Measurements from ENCODE around the gene TNK1. TPM values are rescaled to one million over a fixed set of nuclear protein-coding genes. Genes with fewer than 3 reads are reported as not detected.

The TNK1 gene
- total RNA-seq, 8 experiments from 2014 or later: 1.3 to 8.6 (median 2.4) TPM

DNA sequence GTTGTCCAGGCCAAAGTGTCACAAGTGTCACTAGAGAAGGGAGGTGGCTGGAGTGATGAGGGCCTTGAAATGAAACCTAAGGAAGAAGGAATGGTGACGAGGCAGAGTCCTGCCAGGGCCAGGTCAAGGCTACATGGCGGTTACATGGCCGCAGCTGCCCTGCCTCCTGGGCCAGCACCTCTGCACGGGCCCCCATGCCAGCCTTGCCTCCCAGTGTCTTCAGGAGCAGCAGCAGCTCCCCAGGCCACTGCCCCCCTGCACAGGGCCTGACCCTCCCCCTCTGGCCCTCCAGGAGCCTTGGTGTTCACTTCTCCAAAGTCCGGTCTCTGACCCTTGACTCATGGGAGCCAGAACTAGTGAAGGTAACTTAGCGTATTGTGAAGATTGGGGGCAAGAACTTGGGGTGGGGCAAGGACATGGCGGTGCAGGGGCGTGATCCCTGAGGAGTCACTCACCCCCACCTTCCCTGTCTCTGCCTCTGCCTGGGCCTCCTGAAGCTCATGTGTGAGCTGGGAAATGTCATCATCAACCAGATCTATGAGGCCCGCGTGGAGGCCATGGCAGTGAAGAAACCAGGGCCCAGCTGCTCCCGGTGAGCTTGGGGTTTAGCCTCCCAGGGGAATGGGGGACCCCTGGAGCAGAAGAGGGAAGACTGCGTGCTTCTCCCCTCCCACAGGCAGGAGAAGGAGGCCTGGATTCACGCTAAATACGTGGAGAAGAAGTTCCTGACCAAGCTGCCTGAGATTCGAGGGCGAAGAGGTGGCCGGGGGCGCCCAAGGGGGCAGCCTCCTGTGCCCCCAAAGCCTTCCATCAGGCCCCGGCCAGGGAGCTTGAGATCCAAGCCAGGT, 33.0 kb upstream of the TNK1 start:
- in situ Hi-C loops (cut with MboI; ENCODE audit: low pct_unique_long_range_greater_than_20kb in 2 of 9, low sequenced_read_pairs in 9 of 9, unreplicated experiment in 9 of 9): no loop called here
- H3K27ac ChIP-seq: no peak overlapping the region
- no peak for ATAC-seq (replicated peaks in 6 of 8)

DNA sequence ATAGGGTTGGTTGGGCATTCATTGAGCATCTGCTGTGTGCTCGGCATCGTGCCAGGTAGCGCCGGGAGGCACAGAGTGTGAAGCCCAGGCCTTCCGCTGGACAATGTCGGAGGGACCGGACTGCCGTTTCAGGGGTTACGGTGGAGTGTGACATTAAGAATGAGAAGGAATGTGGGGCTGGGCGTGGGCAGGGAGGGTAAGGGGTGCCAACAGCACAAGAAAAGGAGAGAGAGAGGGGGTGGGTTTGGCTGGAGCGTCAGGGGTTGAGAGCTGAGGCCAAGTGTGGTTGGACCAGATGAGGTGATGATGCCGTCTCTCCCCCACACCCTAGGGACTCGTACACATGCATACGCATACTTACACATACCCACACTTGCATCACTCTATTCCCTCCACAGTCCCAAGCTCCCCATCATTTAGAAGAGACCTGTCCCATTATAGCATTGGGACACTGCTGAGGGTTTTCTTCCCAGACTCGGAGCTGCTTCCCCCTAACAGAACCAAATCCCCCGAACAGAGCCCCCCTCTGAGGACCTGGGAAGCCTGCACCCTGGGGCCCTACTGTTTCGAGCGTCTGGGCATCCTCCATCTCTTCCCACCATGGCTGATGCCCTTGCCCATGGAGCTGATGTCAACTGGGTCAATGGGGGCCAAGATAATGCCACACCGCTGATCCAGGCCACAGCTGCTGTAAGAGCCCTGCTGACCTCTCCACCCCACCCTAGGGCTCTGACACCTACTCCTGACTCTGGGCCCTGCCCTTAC, 32.2 kb upstream of the TNK1 start:
- Histone ChIP-seq H3K27ac (no peak overlapping the region), H3K4me3 (no peak overlapping the region), H3K4me1 (replicated peaks in 1 of 2) (peaks cover 21 to 28% of the 10 kb centered on the region in 2 donors)
- in situ Hi-C loops (cut with MboI; ENCODE audit: low pct_unique_long_range_greater_than_20kb in 2 of 9, low sequenced_read_pairs in 9 of 9, unreplicated experiment in 9 of 9): no loop called here
- ATAC-seq (replicated peaks in 6 of 8): no peak
- WGBS, 10 experiments: 88 to 100% (median 93%) methylated on average over 1 to 5 of the region's 19 CpGs; no CpG with 5 or more reads in 7 of the 10 experiments

More for the DNA sequence above, 33.0 kb upstream of the TNK1 start:
- H3K4me1 ChIP-seq (replicated peaks in 1 of 2): peaks cover 17 to 20% of the 10 kb centered on the region in 2 donors
- 80% methylated on average over 2 of the region's 19 CpGs; no CpG with 5 or more reads in 9 of the 10 experiments for WGBS, 10 experiments
- H3K4me3 ChIP-seq: no peak overlapping the region

GRCh38 chr17:7351665-7352502, 29.0 kb upstream of the TNK1 start, which contains the start of gene KCTD11:
Gene KCTD11 (plus strand): TSS chr17:7352162.
- in situ Hi-C loops (cut with MboI; ENCODE audit: low pct_unique_long_range_greater_than_20kb in 2 of 9, low sequenced_read_pairs in 9 of 9, unreplicated experiment in 9 of 9): no loop called here
- peak within 1 kb of the TSS; percentile 59 to 78 (median 74) for H3K4me3 ChIP-seq
- H3K27ac ChIP-seq: peak within 1 kb of the TSS; percentile 89 to 94
- peaks cover 36 to 52% of the 10 kb centered on the region in 2 donors for H3K4me1 ChIP-seq (replicated peaks in 1 of 2)
- 2 to 3% methylated on average over 5 to 18 of the region's 91 CpGs; no CpG with 5 or more reads in 8 of the 10 experiments for WGBS, 10 experiments
- peak; percentile 45 to 66 (median 59) for ATAC-seq (replicated peaks in 6 of 8)

- peak overlapping the region; percentile 89 to 94 for H3K27ac ChIP-seq
- ATAC-seq (replicated peaks in 6 of 8): no peak
- peaks cover 36 to 52% of the 10 kb centered on the region in 2 donors for H3K4me1 ChIP-seq (replicated peaks in 1 of 2)
- WGBS, 10 experiments: 0 to 61% (median 13%) methylated on average over 1 to 10 of the region's 10 CpGs; no CpG with 5 or more reads in 4 of the 10 experiments
- H3K4me3 ChIP-seq: peak overlapping the region; percentile 59 to 78 (median 74)
- in situ Hi-C loops (cut with MboI; ENCODE audit: low pct_unique_long_range_greater_than_20kb in 2 of 9, low sequenced_read_pairs in 9 of 9, unreplicated experiment in 9 of 9): no loop called here
Observed at GRCh38 chr17:7352503-7352889, 28.4 kb upstream of the TNK1 start.

DNA sequence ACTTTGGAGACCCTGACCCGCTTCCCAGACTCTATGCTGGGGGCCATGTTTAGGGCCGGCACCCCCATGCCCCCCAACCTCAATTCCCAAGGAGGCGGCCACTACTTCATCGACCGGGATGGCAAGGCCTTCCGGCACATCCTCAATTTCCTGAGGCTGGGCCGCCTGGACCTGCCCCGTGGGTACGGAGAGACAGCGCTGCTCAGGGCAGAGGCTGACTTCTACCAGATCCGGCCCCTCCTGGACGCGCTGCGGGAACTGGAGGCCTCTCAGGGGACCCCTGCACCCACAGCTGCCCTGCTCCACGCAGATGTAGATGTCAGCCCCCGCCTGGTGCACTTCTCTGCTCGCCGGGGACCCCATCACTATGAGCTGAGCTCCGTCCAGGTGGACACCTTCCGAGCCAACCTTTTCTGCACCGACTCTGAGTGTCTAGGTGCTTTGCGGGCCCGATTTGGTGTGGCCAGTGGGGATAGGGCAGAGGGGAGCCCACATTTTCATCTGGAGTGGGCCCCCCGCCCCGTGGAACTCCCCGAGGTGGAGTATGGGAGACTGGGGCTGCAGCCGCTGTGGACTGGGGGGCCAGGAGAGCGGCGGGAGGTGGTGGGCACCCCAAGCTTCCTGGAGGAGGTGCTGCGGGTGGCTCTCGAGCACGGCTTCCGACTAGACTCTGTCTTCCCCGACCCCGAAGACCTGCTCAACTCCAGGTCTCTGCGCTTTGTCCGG, 27.8 kb upstream of the TNK1 start:
- in situ Hi-C loops (cut with MboI; ENCODE audit: low pct_unique_long_range_greater_than_20kb in 2 of 9, low sequenced_read_pairs in 9 of 9, unreplicated experiment in 9 of 9): no loop called here
- Histone ChIP-seq H3K4me1 (replicated peaks in 1 of 2) (peaks cover 36 to 52% of the 10 kb centered on the region in 2 donors), H3K4me3 (peak overlapping the region in 2 of 5 donors; percentile 74 to 78), H3K27ac (no peak overlapping the region)
- WGBS, 10 experiments: 40 to 100% (median 90%) methylated on average over 1 to 12 of the region's 37 CpGs; no CpG with 5 or more reads in 4 of the 10 experiments
- no peak for ATAC-seq (replicated peaks in 6 of 8)

DNA sequence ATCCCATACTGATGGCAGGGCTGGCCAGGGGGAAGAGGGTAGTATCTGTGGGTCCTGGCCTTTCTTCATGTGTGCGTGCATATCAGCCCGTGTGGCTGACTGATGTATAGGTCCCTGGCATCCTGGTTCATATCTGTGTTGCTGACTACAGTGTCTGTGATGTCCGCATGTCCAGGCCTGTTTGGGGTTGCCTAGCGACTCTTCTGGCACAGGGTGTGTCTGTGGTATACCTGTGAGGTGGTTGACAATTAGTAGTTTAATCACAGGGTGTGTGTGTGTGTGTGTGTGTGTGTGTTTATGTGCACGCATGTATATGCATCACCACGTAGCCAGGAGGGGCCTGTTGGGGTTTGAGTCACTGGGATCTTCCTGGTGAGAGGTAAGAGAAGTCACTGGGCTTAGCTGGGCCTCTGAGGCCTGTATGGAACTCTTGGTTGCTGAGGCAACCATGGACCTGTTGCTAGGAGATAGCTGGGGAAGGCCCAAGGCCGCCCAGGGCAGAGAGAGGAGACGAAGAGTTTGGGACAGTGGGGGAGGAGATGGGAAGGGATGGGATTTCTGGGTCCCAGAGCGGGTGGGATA, 26.5 kb upstream of the TNK1 start:
- in situ Hi-C loops (cut with MboI; ENCODE audit: low pct_unique_long_range_greater_than_20kb in 2 of 9, low sequenced_read_pairs in 9 of 9, unreplicated experiment in 9 of 9): no loop called here
- 20 to 100% (median 67%) methylated on average over 1 to 6 of the region's 9 CpGs; no CpG with 5 or more reads in 3 of the 10 experiments for WGBS, 10 experiments
- ATAC-seq (replicated peaks in 6 of 8): peak in 5 of 8 experiments; percentile 8 to 33 (median 13)
- no peak overlapping the region for H3K27ac ChIP-seq
- H3K4me1 ChIP-seq (replicated peaks in 1 of 2): peaks cover 31 to 46% of the 10 kb centered on the region in 2 donors
- peak overlapping the region in 2 of 5 donors; percentile 4 to 13 for H3K4me3 ChIP-seq

- no peak within 1 kb of the TSS for H3K27ac ChIP-seq
- peaks cover 25 to 40% of the 10 kb centered on the region in 2 donors for H3K4me1 ChIP-seq (replicated peaks in 1 of 2)
- WGBS, 10 experiments: 0 to 78% (median 10%) methylated on average over 1 to 7 of the region's 10 CpGs; no CpG with 5 or more reads in 6 of the 10 experiments
- ATAC-seq (replicated peaks in 6 of 8): peak in 1 of 8 experiments; percentile 1
- in situ Hi-C loops (cut with MboI; ENCODE audit: low pct_unique_long_range_greater_than_20kb in 2 of 9, low sequenced_read_pairs in 9 of 9, unreplicated experiment in 9 of 9): no loop called here
- H3K4me3 ChIP-seq: peak within 1 kb of the TSS in 2 of 5 donors; percentile 4 to 13
Observed at GRCh38 chr17:7355053-7355452, 25.8 kb upstream of the TNK1 start, which contains the start of gene TMEM95. Gene TMEM95 (plus strand): TSS chr17:7355156. CDS start chr17:7355205, 49 bp downstream.

DNA sequence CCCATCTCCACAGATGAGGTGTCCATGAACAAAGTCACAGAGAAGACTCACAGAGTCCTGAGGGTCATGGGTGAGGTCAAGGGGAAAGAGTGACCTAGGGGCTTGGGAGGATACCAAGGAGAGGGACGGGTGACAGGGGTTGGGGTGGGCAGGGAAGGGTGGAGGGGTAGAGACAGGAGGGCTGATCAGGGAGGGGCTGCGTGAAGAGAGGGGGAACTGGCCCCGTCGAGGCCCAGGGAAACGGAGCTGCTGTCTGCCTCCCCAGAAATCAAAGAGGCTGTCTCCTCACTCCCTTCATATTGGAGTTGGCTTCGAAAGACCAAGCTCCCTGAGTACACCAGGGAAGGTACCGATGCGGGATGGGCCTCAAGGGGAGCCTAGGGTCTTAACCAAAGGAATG, 25.3 kb upstream of the TNK1 start:
- H3K4me3 ChIP-seq: no peak overlapping the region
- no peak overlapping the region for H3K27ac ChIP-seq
- WGBS, 10 experiments: 20% methylated on average over 2 of the region's 8 CpGs; no CpG with 5 or more reads in 9 of the 10 experiments
- in situ Hi-C loops (cut with MboI; ENCODE audit: low pct_unique_long_range_greater_than_20kb in 2 of 9, low sequenced_read_pairs in 9 of 9, unreplicated experiment in 9 of 9): no loop called here
- ATAC-seq (replicated peaks in 6 of 8): no peak
- peaks cover 25 to 40% of the 10 kb centered on the region in 2 donors for H3K4me1 ChIP-seq (replicated peaks in 1 of 2)

DNA sequence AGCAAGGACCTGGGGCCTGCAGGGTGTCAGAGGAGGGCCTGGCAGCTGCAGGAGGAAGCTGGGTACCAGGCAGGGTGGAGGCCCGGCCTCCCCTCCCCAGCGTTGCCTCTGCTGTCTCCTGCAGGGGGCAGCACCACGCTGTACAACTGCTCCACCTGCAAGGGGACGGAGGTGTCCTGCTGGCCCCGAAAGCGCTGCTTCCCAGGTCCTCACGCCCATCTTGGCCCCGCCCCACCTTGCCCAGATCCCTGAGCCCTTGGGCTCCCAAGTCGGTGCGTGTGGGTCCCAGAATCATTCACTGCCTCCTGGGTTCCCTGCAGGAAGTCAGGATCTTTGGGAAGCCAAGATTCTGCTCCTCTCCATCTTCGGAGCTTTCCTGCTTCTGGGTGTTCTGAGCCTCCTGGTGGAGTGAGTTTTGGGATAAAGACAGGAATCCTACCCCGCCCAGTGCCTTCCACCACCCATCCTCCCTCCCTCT, 24.8 kb upstream of the TNK1 start:
- Histone ChIP-seq H3K4me1 (replicated peaks in 1 of 2) (peaks cover 25 to 40% of the 10 kb centered on the region in 2 donors), H3K4me3 (no peak overlapping the region), H3K27ac (no peak overlapping the region)
- in situ Hi-C loops (cut with MboI; ENCODE audit: low pct_unique_long_range_greater_than_20kb in 2 of 9, low sequenced_read_pairs in 9 of 9, unreplicated experiment in 9 of 9): no loop called here
- ATAC-seq (replicated peaks in 6 of 8): peak in 5 of 8 experiments; percentile 2 to 46 (median 6)
- WGBS, 10 experiments: 13 to 26% methylated on average over 3 to 6 of the region's 12 CpGs; no CpG with 5 or more reads in 8 of the 10 experiments

GRCh38 chr17:7356756-7357155, 24.1 kb upstream of the TNK1 start:
- in situ Hi-C loops (cut with MboI; ENCODE audit: low pct_unique_long_range_greater_than_20kb in 2 of 9, low sequenced_read_pairs in 9 of 9, unreplicated experiment in 9 of 9): no loop called here
- Histone ChIP-seq H3K4me3 (no peak overlapping the region), H3K27ac (no peak overlapping the region), H3K4me1 (replicated peaks in 1 of 2) (peaks cover 25 to 40% of the 10 kb centered on the region in 2 donors)
- 40 to 91% (median 83%) methylated on average over 1 to 5 of the region's 8 CpGs; no CpG with 5 or more reads in 7 of the 10 experiments for WGBS, 10 experiments
- no peak for ATAC-seq (replicated peaks in 6 of 8)

- in situ Hi-C loops (cut with MboI; ENCODE audit: low pct_unique_long_range_greater_than_20kb in 2 of 9, low sequenced_read_pairs in 9 of 9, unreplicated experiment in 9 of 9): no loop called here
- ATAC-seq (replicated peaks in 6 of 8): no peak
- peaks cover 25 to 40% of the 10 kb centered on the region in 2 donors for H3K4me1 ChIP-seq (replicated peaks in 1 of 2)
- H3K4me3 ChIP-seq: no peak overlapping the region
- 8 to 100% (median 80%) methylated on average over 1 to 2 of the region's 2 CpGs; no CpG with 5 or more reads in 1 of the 10 experiments for WGBS, 10 experiments
- no peak overlapping the region for H3K27ac ChIP-seq
Observed at GRCh38 chr17:7357381-7357780, 23.5 kb upstream of the TNK1 start.
